GM23248 (cell line): ENCODE data around the gene PLEKHD1.

Experiments used
- EZH2 ChIP-seq: fragments of 200-600 bp; sonication (generic); IDR thresholded peaks from 2 replicates; pipeline ENCODE4 v1.6.1; 2018; ENCODE audit warnings: antibody characterized with exemption, mild to moderate bottlenecking; ENCODE audit not compliant: insufficient read depth, poor library complexity, severe bottlenecking
- EZH2phosphoT487 ChIP-seq: fragments of 200-600 bp; sonication (generic); IDR thresholded peaks from 2 replicates; pipeline ENCODE4 v1.6.1; 2018; ENCODE audit warnings: antibody characterized with exemption, moderate library complexity, mild to moderate bottlenecking, low read depth; ENCODE audit not compliant: insufficient read depth

GRCh38 chr14:69485315-69485660 lies 760 bp downstream of the PLEKHD1 start:
- TF ChIP-seq EZH2 (no peak), EZH2phosphoT487 (no peak)
